Thoracic aorta (tissue), 2 donors: Measurements from ENCODE around the gene ABHD15. TPM values are rescaled to one million over a fixed set of nuclear protein-coding genes. Genes with fewer than 3 reads are reported as not detected.

Experiments
- ATAC-seq: fragments of 150-250 bp; one replicate; pipeline ENCODE4 v1.8.0; 2017; ENCODE audit warnings: low read depth; ENCODE audit not compliant: insufficient number of reproducible peaks, low FRiP score
- DNase-seq: peaks from one replicate; pipeline ENCODE4 v3.0.0-alpha.2; 2020; ENCODE audit warnings: low spot score
- H3K27ac ChIP-seq, 2 donors: fragments of 200-600 bp; sonication (generic); 1 replicate in 1 of 2; 2 replicates in 1 of 2; pipeline ENCODE4 v1.5.1; 2016; ENCODE audit warnings: mild to moderate bottlenecking in 2 of 2, moderate library complexity in 2 of 2
- H3K27me3 ChIP-seq: fragments of 200-600 bp; sonication (generic); replicated peaks from 2 replicates; pipeline ENCODE4 v1.6.0; 2016; ENCODE audit warnings: mild to moderate bottlenecking; ENCODE audit not compliant: insufficient read depth
- H3K36me3 ChIP-seq: fragments of 200-600 bp; sonication (generic); one replicate; pipeline ENCODE4 v1.5.1; 2016
- H3K4me1 ChIP-seq, 2 donors: fragments of 200-600 bp; sonication (generic); 1 replicate in 1 of 2; 2 replicates in 1 of 2; pipeline versions ENCODE4 v1.5.1 to v1.6.0; 2016; ENCODE audit warnings: low read depth in 2 of 2, mild to moderate bottlenecking in 1 of 2; ENCODE audit not compliant: control insufficient read depth in 1 of 2
- H3K4me3 ChIP-seq: fragments of 200-600 bp; sonication (generic); 2 replicates; pipeline ENCODE4 v1.5.1; 2016; ENCODE audit warnings: mild to moderate bottlenecking
- H3K9me3 ChIP-seq: fragments of 200-600 bp; sonication (generic); 2 replicates; pipeline ENCODE4 v1.5.1; 2016
- total RNA-seq, 2 donors: library from RNA; depleted of rRNA; stranded (reverse); fragments of >200 nt; gene quantifications; one replicate each; pipeline versions ENCODE4 v1.1.0 to v1.2.3, GENCODE V29; 2016
- TF ChIP-seq, protein P1 (sequence below): fragments of 200-600 bp; sonication (generic); IDR thresholded peaks from one replicate; pipeline ENCODE4 v1.5.1; 2019; ENCODE audit warnings: antibody characterized with exemption

Gene ABHD15
- total RNA-seq, 2 donors from 2014 or later: 11.3 to 24.0 TPM

DNA sequence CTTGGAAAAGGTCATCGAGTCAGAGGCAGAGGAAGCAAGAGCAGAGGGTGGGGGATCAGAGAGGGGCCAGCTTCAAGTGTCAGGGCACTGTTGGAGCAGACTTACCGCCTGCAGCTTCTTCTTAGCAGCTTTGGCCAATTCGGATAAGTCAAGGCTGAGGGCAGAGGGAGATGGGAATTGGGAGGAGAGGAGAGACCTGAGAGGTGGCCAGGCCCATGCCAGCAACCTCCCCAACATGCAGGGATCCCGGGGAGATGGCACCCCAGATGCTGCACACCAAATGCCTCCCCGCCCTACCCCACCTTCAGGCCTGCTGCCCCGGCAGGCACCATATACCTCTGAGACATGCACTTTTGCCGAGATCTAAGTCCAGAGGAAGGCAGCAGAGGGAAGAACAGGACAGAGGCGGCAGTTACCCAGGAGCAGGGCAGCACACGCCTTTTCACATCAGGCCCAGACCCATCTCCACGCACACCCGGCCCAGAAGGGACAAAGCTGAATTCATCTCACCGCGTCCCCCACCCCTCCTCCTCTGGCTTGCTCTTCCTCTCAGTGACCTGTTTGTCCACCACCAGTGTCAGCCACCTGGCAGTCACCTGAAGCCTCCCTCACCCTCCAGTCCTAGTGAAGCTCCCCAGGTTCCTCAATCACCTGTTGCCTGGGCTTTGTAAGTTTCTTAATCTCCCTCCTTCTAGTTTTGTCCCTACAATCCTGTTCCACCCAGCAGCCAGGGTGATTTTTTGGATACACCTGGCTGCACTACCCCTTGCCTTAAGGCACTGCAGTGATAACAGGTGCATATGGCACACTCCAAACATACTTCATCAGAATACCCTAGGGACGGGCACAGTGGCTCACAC lies 12.0 kb upstream of the ABHD15 start:
- TF ChIP-seq, protein P1, sequence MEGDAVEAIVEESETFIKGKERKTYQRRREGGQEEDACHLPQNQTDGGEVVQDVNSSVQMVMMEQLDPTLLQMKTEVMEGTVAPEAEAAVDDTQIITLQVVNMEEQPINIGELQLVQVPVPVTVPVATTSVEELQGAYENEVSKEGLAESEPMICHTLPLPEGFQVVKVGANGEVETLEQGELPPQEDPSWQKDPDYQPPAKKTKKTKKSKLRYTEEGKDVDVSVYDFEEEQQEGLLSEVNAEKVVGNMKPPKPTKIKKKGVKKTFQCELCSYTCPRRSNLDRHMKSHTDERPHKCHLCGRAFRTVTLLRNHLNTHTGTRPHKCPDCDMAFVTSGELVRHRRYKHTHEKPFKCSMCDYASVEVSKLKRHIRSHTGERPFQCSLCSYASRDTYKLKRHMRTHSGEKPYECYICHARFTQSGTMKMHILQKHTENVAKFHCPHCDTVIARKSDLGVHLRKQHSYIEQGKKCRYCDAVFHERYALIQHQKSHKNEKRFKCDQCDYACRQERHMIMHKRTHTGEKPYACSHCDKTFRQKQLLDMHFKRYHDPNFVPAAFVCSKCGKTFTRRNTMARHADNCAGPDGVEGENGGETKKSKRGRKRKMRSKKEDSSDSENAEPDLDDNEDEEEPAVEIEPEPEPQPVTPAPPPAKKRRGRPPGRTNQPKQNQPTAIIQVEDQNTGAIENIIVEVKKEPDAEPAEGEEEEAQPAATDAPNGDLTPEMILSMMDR: no peak
- H3K27me3 ChIP-seq: no peaks in the 10 kb centered on the region
- DNase-seq: no peak

DNA sequence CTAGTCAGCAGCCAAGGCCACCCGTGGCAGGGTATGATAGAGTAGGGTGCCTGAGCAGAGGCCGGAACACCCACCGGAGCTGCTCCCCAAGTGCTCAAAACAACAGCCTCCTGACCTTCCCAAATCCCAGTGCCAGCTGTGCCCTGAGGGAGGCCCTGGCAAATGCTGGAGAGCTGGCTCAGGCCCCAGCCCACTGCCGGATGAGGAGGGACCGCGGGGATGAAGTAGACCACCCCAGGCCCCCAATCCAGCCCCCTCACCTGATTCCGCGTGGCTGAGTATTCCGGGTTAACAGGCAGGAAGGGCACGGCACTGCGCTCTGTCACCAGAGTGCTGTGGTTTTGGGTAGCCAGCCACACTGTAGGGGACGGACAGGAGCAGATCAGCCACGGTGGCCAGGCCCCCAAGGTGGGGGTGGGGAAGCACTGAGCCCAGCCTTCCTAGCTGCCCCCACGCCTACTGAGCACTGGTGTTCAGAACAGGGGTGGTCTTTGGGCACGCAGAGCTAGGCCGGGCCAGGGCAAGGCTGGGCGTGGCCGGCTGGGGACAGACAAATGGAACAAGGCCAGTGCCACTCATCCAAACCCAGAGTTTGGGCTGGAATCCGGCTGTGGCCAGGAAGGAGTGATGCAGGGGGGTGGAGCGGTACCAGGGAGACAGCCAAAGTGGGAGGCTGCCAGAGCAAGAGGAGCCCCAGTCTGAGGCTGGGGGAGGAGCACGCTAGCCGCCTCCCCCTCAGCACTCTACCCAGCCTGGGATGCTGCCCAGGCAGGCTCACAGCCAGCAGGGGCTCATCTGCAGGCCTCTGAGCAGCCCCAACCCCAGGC lies 10.8 kb upstream of the ABHD15 start:
- H3K36me3 ChIP-seq: peaks cover 33% of the 10 kb centered on the region
- no peaks in the 10 kb centered on the region for H3K27me3 ChIP-seq
- no peak overlapping the region for H3K4me3 ChIP-seq
- ATAC-seq: no peak
- H3K27ac ChIP-seq: peak overlapping the region in 1 of 2 donors; percentile 36
- H3K9me3 ChIP-seq: no peaks in the 10 kb centered on the region
- DNase-seq: no peak
- H3K4me1 ChIP-seq: peaks cover under 1 to 25% of the 10 kb centered on the region in 2 donors
- TF ChIP-seq, protein P1: no peak

More for the DNA sequence above, 12.0 kb upstream of the ABHD15 start:
- H3K27ac ChIP-seq: no peak overlapping the region
- H3K4me1 ChIP-seq: peaks cover 0 to 16% of the 10 kb centered on the region in 2 donors
- no peak for ATAC-seq
- peaks cover 32% of the 10 kb centered on the region for H3K36me3 ChIP-seq
- H3K9me3 ChIP-seq: no peaks in the 10 kb centered on the region
- no peak overlapping the region for H3K4me3 ChIP-seq

DNA sequence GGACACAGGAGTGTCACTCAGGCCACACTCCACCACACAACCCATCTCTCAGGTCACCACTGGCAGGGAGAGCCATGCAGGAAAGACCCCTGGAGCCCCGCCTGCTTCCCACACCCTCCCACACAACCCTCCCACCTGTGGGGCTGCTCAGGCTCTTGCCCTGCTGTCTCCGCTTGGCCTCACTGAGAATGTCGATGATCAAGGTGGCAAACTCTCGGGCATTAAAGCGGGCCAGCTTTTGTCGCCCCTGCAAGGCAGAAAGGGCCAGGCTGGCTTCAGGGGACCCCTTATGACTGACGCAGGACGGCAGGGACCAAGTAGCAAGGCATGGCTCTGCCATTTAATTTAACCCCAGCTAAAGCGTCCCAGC lies 10.1 kb upstream of the ABHD15 start:
- H3K27ac ChIP-seq: no peak overlapping the region
- no peaks in the 10 kb centered on the region for H3K9me3 ChIP-seq
- H3K36me3 ChIP-seq: peaks cover 33% of the 10 kb centered on the region
- ATAC-seq (no peak), DNase-seq (no peak)
- TF ChIP-seq, protein P1: no peak
- peaks cover 3 to 31% of the 10 kb centered on the region in 2 donors for H3K4me1 ChIP-seq
- H3K27me3 ChIP-seq: no peaks in the 10 kb centered on the region
- H3K4me3 ChIP-seq: no peak overlapping the region

DNA sequence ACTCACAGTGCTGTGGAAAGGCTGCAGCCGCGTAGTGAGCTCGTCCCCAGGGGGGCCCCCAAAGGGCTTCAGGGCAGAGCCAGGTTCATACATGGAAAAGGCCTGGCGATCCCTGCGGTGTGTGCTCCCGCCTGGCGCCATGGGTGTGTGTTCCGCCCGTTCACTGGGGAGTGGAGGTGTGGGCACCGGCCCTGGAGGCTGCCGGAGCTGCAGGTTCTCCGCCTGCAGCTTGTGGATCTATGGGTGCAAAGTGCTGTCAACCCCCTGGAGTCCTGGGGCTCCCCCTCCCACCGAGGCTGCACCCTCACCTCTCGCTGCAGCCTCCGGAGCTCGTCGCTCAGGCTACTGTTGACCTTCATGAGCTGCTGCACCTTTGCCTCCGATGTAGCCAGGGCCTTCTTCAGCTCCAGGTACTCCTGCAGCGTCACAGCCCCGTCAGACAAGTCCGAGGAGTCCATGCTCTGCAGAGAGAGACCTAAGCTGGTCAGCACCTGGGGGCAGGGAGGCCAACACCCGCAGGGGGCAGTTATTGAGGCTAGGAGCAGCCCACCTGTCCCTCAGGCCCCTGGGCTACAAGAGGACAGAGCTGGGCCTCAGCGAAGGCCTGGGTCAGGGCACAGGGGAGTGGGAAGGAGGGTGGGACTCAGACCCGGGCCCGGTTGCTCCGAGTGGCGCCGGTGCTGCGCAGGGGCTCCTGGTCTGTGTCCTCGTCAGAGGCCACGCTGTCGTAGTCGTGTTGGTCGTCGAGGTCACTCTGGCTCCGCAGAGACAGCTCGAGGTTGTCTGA lies 9.6 kb upstream of the ABHD15 start:
- TF ChIP-seq, protein P1: no peak
- Histone ChIP-seq H3K4me1 (peaks cover 3 to 37% of the 10 kb centered on the region in 2 donors), H3K27ac (no peak overlapping the region), H3K9me3 (no peaks in the 10 kb centered on the region), H3K36me3 (peaks cover 31% of the 10 kb centered on the region), H3K27me3 (no peaks in the 10 kb centered on the region), H3K4me3 (no peak overlapping the region)
- ATAC-seq: no peak
- no peak for DNase-seq
